Measurements from ENCODE around the gene PPFIA2.

GRCh38 chr12:81332054-81332453, 427.1 kb downstream of the PPFIA2 start:
- no peak for TF ChIP-seq CTCF (IDR thresholded peaks at IDR 0.05 in 2 of 3, conservative IDR thresholded peaks at IDR 0.05 in 1 of 3; ENCODE audit: insufficient read depth in 2 of 3, low read depth in 1 of 3, low read length in 3 of 3)
- no peak for TF ChIP-seq ZNF644 (tag; IDR thresholded peaks at IDR 0.05; ENCODE audit: low read depth)
- no peak for TF ChIP-seq CCNT2 (IDR thresholded peaks at IDR 0.05; ENCODE audit: borderline replicate concordance, extremely low read depth, insufficient read length, low read depth, low read length)
- no peak for TF ChIP-seq SRSF3 (IDR thresholded peaks at IDR 0.05; ENCODE audit: insufficient read depth, low read length)
- TF ChIP-seq EP300 (IDR thresholded peaks at IDR 0.05; ENCODE audit: low read length), result no peak
